Measurements from ENCODE around the gene KCNG3.

GRCh38 chr2:42532397-42532796 lies 38.6 kb upstream of the KCNG3 start:
- TF ChIP-seq CTCF (IDR thresholded peaks at IDR 0.05) (no peak), POLR2A (IDR thresholded peaks at IDR 0.05) (no peak), POLR2AphosphoS5 (IDR thresholded peaks at IDR 0.05) (no peak), EP300 (IDR thresholded peaks at IDR 0.05) (no peak)

Measured in gastroesophageal sphincter (tissue), 3 donors.